Measurements from ENCODE around the gene FAM3A.

Gene FAM3A

GRCh38 chrX:154478728-154479622 is 37.1 kb downstream of the FAM3A start, which contains the start of gene LAGE3:
LAGE3 (minus strand) TSS chrX:154479281; CDS start chrX:154478915, 366 bp downstream.
- DNase-seq = peak; percentile 93

GRCh38 chrX:154477891-154478477 is 38.0 kb downstream of the FAM3A start:
- DNase-seq = no peak

GRCh38 chrX:154476821-154477220 is 39.2 kb downstream of the FAM3A start:
- no peak for DNase-seq

DNA sequence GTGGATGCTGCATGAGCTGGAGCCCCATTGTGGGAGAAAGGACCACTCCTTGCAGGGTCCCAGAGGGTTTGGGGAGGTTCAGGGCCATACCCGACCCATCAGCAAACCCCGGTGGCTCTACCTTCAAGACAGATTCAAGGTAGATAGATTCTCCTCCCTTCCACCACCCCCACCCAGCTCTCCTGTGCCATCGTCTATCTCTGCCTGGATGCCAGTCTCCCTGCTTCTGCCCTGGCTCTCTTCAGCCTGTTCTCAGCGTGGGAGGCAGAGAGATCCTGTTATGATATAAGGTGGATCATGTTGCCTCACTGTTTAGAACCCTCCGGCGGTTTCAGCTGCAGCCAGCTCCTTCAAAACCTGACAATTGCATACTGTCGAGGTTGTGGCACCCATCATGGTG is 42.3 kb downstream of the FAM3A start:
- no peak for DNase-seq

- no peak for DNase-seq
Measured at GRCh38 chrX:154472685-154473632, 43.1 kb downstream of the FAM3A start.

GRCh38 chrX:154471839-154472684 is 44.0 kb downstream of the FAM3A start:
- DNase-seq = no peak

- DNase-seq = no peak
Measured at GRCh38 chrX:154470914-154471568, 45.0 kb downstream of the FAM3A start.

GRCh38 chrX:154470434-154470833 is 45.6 kb downstream of the FAM3A start:
- DNase-seq = no peak

GRCh38 chrX:154469880-154470279 is 46.2 kb downstream of the FAM3A start:
- no peak for DNase-seq

DNA sequence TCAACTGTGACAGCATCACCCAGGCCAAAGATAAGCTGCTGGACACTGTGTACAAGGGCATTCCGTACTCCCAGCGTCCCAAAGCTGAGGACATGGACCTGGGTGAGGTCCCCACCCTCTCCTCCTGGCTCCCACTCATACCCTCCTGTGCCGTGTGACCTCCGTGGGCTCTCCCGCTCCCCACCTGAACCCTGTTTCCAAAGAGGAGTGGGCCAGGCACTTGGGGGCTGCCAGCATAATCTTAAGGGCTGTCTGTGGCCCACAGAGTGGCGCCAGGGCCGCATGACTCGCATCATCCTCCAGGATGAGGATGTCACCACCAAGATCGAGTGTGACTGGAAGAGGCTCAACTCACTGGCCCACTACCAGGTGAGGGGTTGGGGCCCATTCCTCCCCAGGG is 46.9 kb downstream of the FAM3A start:
- no peak for DNase-seq

- DNase-seq = no peak
Measured at GRCh38 chrX:154468217-154468616, 47.8 kb downstream of the FAM3A start.

- DNase-seq = no peak
Measured at GRCh38 chrX:154467556-154467955, 48.5 kb downstream of the FAM3A start.

DNA sequence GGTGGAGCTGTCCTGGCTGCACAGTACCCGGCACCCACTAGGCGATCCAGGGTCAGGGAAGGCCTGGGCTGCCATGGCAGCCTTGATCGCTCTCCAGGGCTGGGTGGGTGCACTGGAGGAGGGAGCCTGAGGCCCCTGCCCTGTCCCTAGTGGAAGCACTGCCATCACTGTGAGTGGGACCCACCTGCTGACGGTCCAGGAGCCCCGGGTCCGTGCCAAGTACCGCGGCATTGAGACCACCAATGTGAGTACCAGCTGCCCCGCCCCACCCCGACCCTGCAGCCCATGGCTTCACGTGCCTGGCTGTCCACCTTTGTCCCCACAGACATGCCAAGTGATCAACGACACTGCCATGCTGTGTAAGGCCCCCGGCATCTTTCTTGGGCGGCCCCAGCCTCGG is 49.1 kb downstream of the FAM3A start:
- no peak for DNase-seq

DNA sequence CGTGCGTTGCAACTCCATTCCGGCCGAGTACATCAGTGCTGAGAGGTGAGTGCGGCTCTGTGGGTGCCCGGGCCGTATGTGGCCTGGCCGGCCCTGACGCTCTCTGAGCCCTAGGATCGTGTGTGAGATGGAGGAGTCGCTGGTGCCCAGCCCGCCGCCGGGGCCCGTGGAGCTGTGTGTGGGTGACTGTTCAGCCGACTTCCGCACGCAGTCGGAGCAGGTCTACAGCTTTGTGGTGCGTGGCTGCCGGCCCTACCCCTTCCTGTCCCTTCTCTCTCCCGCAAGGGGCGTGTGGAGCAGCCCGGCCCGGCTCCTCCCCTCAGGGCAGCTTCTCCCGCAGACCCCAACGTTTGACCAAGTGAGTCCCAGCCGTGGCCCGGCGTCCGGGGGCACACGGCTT is 50.0 kb downstream of the FAM3A start:
- DNase-seq = no peak

DNA sequence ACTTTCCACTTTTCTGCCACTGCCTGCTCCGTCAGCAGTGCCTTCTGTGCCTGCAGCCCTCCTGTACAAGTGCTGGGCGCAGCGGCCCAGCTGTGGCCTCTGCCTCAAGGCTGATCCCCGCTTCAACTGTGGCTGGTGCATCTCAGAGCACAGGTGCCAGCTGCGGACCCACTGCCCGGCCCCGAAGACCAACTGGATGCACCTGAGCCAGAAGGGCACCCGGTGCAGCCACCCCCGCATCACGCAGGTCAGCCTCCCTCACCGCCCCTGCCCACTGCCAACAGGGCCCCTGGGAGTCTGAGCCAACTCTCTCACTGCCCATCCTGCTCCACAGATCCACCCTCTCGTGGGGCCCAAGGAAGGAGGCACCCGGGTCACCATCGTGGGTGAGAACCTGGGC is 50.4 kb downstream of the FAM3A start:
- no peak for DNase-seq

GRCh38 chrX:154464806-154465365 is 51.1 kb downstream of the FAM3A start:
- no peak for DNase-seq

DNA sequence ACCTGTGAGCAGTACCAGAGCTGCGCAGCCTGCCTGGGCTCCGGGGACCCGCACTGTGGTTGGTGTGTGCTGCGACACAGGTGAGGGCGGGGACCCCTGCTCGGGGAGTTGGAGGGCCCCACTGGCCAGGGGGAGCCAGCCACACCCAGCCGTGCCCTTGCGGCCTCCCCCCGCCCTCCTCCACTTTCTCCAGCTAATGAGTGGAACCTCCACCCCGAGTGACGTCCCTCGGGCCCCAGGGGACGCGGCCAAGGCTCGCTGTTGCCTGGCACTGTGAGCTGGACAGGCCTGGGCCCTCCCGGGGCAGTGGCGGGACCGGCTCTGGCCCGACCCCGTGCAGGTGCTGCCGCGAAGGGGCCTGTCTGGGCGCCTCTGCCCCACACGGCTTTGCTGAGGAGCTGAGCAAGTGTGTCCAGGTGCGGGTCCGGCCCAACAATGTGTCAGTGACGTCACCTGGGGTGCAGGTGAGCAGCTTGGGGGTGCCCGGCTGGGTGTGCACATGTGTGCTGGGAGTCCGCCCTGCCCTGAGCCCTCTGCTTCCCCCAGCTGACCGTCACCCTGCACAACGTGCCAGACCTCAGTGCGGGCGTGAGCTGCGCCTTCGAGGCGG is 52.3 kb downstream of the FAM3A start:
- no peak for DNase-seq

GRCh38 chrX:154462396-154462795 is 53.6 kb downstream of the FAM3A start:
- DNase-seq = no peak

- no peak for DNase-seq
Measured at GRCh38 chrX:154460326-154460725, 55.7 kb downstream of the FAM3A start.

DNA sequence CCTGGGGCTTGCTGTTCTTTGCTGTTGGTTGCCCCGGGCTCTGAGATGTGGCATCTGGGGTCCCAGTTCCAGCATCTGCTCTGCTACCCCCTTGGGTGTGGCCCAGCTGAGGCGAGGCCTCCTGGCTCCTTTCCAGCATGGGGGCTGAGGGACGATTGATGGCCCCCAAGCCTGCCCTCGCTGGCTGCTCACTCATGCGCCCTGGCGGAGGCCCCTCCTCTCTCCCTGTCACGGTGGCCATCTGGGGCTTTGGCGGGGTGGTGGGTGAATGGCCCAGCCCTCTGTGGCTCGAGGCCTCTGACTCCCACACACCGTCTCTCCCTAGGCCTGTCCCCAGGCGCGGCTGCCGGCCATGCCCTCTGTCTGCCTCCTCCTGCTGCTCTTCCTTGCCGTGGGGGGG is 56.2 kb downstream of the FAM3A start:
- no peak for DNase-seq

All from activated naive CD4-positive, alpha-beta T cell treated with Interleukin-2 at 50 U/mL for 16 hours (primary cell).